H9 (cell line): ENCODE measurements around the gene PRKAG2. TPM values are rescaled to one million over a fixed set of nuclear protein-coding genes. Genes with fewer than 3 reads are reported as not detected.

Experiments used
- DNase-seq: peaks from one replicate; pipeline ENCODE4 v3.0.0-alpha.2; 2017
- H2AFZ ChIP-seq: one replicate; pipeline ENCODE4 v1.6.1; 2013; ENCODE audit warnings: mild to moderate bottlenecking, low read length, control low read depth, moderate library complexity
- H2AK5ac ChIP-seq: 2 replicates; pipeline ENCODE4 v1.6.1; 2013; ENCODE audit warnings: low read length, control low read depth, mixed read lengths; ENCODE audit not compliant: insufficient read length
- H2BK120ac ChIP-seq: one replicate; pipeline ENCODE4 v1.6.1; 2013; ENCODE audit warnings: low read depth, mild to moderate bottlenecking, low read length, control low read depth, inconsistent platforms; ENCODE audit not compliant: poor library complexity, severe bottlenecking
- H2BK12ac ChIP-seq: 2 replicates; pipeline ENCODE4 v1.6.1; 2013; ENCODE audit warnings: low read length, control low read depth, mixed read lengths, low read depth; ENCODE audit not compliant: insufficient read length
- H2BK15ac ChIP-seq: 2 replicates; pipeline ENCODE4 v1.6.1; 2013; ENCODE audit warnings: low read depth, low read length, control low read depth
- H2BK20ac ChIP-seq: one replicate; pipeline ENCODE4 v1.6.1; 2013; ENCODE audit warnings: low read depth, mild to moderate bottlenecking, low read length, control low read depth, inconsistent platforms; ENCODE audit not compliant: poor library complexity, severe bottlenecking
- H2BK5ac ChIP-seq: 2 replicates; pipeline ENCODE4 v1.6.1; 2013; ENCODE audit warnings: low read length, control low read depth, mixed read lengths; ENCODE audit not compliant: insufficient read length
- H3K14ac ChIP-seq: 2 replicates; pipeline ENCODE4 v1.6.1; 2013; ENCODE audit warnings: low read length, control low read depth; ENCODE audit not compliant: insufficient read depth
- H3K18ac ChIP-seq: 2 replicates; pipeline ENCODE4 v1.6.1; 2013; ENCODE audit warnings: low read depth, mild to moderate bottlenecking, mixed read lengths, low read length, control low read depth; ENCODE audit not compliant: insufficient read length
- H3K23ac ChIP-seq: 2 replicates; pipeline ENCODE4 v1.6.1; 2013; ENCODE audit warnings: low read length, control low read depth, mixed read lengths, low read depth; ENCODE audit not compliant: insufficient read length
- H3K23me2 ChIP-seq: 2 replicates; pipeline ENCODE4 v1.6.1; 2013; ENCODE audit warnings: low read depth, mild to moderate bottlenecking, mixed read lengths, low read length, control low read depth; ENCODE audit not compliant: insufficient read length, poor library complexity, severe bottlenecking
- H3K27ac ChIP-seq: 2 replicates; pipeline ENCODE4 v1.5.1; 2013; ENCODE audit warnings: low read length, control low read depth, mixed read lengths, low read depth; ENCODE audit not compliant: insufficient read length
- H3K27me3 ChIP-seq: 2 replicates; pipeline ENCODE4 v1.6.1; 2013; ENCODE audit warnings: low read length, control low read depth, inconsistent platforms; ENCODE audit not compliant: insufficient read depth
- H3K4ac ChIP-seq: 2 replicates; pipeline ENCODE4 v1.6.1; 2013; ENCODE audit warnings: low read depth, mild to moderate bottlenecking, control low read depth, inconsistent platforms, low read length, moderate library complexity
- H3K4me1 ChIP-seq: 2 replicates; pipeline ENCODE4 v1.6.1; 2013; ENCODE audit warnings: low read length, control low read depth, inconsistent platforms; ENCODE audit not compliant: insufficient read depth
- H3K4me2 ChIP-seq: 2 replicates; pipeline ENCODE4 v1.6.1; 2013; ENCODE audit warnings: low read length, control low read depth, mixed read lengths; ENCODE audit not compliant: insufficient read length, insufficient read depth
- H3K56ac ChIP-seq: 2 replicates; pipeline ENCODE4 v1.6.1; 2013; ENCODE audit warnings: low read depth, mild to moderate bottlenecking, mixed read lengths, low read length, control low read depth; ENCODE audit not compliant: insufficient read length
- H3K79me1 ChIP-seq: 2 replicates; pipeline ENCODE4 v1.6.1; 2013; ENCODE audit warnings: low read depth, mild to moderate bottlenecking, moderate library complexity, low read length, control low read depth, inconsistent platforms; ENCODE audit not compliant: insufficient read depth, poor library complexity, severe bottlenecking
- H3K79me2 ChIP-seq: 2 replicates; pipeline ENCODE4 v1.6.1; 2013; ENCODE audit warnings: low read length, control low read depth, inconsistent platforms; ENCODE audit not compliant: insufficient read depth
- H3K9ac ChIP-seq: 2 replicates; pipeline ENCODE4 v1.6.1; 2013; ENCODE audit warnings: low read length, control low read depth, mixed read lengths; ENCODE audit not compliant: insufficient read length; ENCODE audit errors: extremely low read depth
- H3K9me3 ChIP-seq: one replicate; pipeline ENCODE4 v1.6.1; 2013; ENCODE audit warnings: low read depth, low read length, inconsistent platforms; ENCODE audit not compliant: control insufficient read depth
- H3T11ph ChIP-seq: one replicate; pipeline ENCODE4 v1.6.1; 2013; ENCODE audit warnings: mild to moderate bottlenecking, low read length, control low read depth, inconsistent platforms
- H4K20me1 ChIP-seq: one replicate; pipeline ENCODE4 v1.6.1; 2013; ENCODE audit not compliant: control insufficient read depth, insufficient read length, insufficient read depth
- H4K5ac ChIP-seq: 2 replicates; pipeline ENCODE4 v1.6.1; 2013; ENCODE audit warnings: low read depth, mild to moderate bottlenecking, mixed read lengths, low read length, control low read depth; ENCODE audit not compliant: insufficient read length
- H4K8ac ChIP-seq: replicated peaks from 2 replicates; pipeline ENCODE4 v1.6.1; 2013; ENCODE audit warnings: low read length, control low read depth, mixed read lengths, low read depth; ENCODE audit not compliant: insufficient read length
- H4K91ac ChIP-seq: 2 replicates; pipeline ENCODE4 v1.6.1; 2013; ENCODE audit warnings: low read depth, mild to moderate bottlenecking, moderate library complexity, mixed read lengths, low read length, control low read depth; ENCODE audit not compliant: insufficient read length
- H3K27ac Mint-ChIP-seq, 3 experiments: 2 replicates in 2 of 3; 3 replicates in 1 of 3; pipeline ENCODE4 v1.8.0; 2020 to 2021; ENCODE audit warnings: mixed read lengths in 3 of 3, mild to moderate bottlenecking in 1 of 3, moderate library complexity in 1 of 3
- H3K27me3 Mint-ChIP-seq: 2 replicates; pipeline ENCODE4 v1.8.0; 2021; ENCODE audit warnings: low read depth, mild to moderate bottlenecking, moderate library complexity, mixed read lengths
- H3K36me3 Mint-ChIP-seq, 3 experiments: 2 replicates in 2 of 3; 3 replicates in 1 of 3; pipeline ENCODE4 v1.8.0; 2020 to 2021; ENCODE audit warnings: low read depth in 3 of 3, mixed read lengths in 3 of 3; ENCODE audit not compliant: insufficient read depth in 1 of 3
- H3K4me1 Mint-ChIP-seq, 2 experiments: 2 replicates each; pipeline ENCODE4 v1.8.0; 2020; ENCODE audit warnings: mixed read lengths in 2 of 2
- H3K4me3 Mint-ChIP-seq, 2 experiments: 2 replicates in 1 of 2; 3 replicates in 1 of 2; pipeline ENCODE4 v1.8.0; 2020 to 2021; ENCODE audit warnings: mild to moderate bottlenecking in 2 of 2, mixed read lengths in 2 of 2, moderate library complexity in 1 of 2
- H3K9me3 Mint-ChIP-seq, 2 experiments: 2 replicates in 1 of 2; 3 replicates in 1 of 2; pipeline ENCODE4 v1.8.0; 2020; ENCODE audit warnings: mild to moderate bottlenecking in 2 of 2, mixed read lengths in 2 of 2, moderate library complexity in 1 of 2
- WGBS: extraction: QIAGEN DNeasy Blood & Tissue Kit; methylation state at CpG from one replicate; pipeline ENCODE4 v1.1.7; 2013; ENCODE audit warnings: missing lambda C conversion rate, low lambda C conversion rate, mixed read lengths; ENCODE audit not compliant: insufficient read length; ENCODE audit errors: extremely low coverage; 5-methylcytosine and 5-hydroxymethylcytosine counted together
- total RNA-seq: library from RNA; stranded (reverse); gene quantifications from 2 replicates; pipeline ENCODE4 v1.2.1, GENCODE V29; 2021
- TF ChIP-seq, protein P1 (sequence below): fragments of 200-600 bp; sonication (generic); conservative IDR thresholded peaks from 3 replicates; pipeline ENCODE4 v1.8.0; 2021; ENCODE audit warnings: antibody characterized with exemption, mild to moderate bottlenecking

The PRKAG2 gene
- total RNA-seq, 1 experiment from 2014 or later = 11.8 TPM

DNA sequence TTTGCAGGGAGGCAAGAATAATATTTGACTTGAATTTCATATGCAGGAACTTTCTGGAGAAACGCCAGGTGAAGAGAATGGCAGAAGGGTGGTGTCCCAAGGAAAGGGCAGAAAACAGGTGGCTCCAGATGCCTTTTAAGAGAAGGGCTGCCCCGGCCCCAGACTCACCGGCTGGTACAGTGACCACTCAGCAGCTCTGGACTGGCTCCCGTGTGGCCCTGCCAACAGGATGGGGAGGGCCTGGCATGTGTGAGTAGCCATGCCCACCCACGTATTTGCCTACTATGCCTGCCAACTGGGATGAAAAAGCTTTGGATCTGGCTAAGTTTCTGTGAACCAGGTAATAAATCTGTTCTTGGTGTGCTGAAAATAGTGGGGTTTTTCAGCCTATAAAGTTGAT lies 159.5 kb downstream of the PRKAG2 start:
- Mint-ChIP-seq H3K4me3 (no peak overlapping the region), H3K36me3 (no peaks in the 10 kb centered on the region), H3K27me3 (peaks cover 18% of the 10 kb centered on the region), H3K27ac (no peak overlapping the region; a peak in 1 of 7 replicates), H3K4me1 (peaks cover 4% of the 10 kb centered on the region in 2 experiments; a peak in 2 of 4 replicates), H3K9me3 (peaks cover 0 to 8% of the 10 kb centered on the region in 2 experiments; a peak in 1 of 5 replicates)
- no peak overlapping the region for H4K91ac ChIP-seq
- H3T11ph ChIP-seq = no peak overlapping the region
- H3K4ac ChIP-seq = no peak overlapping the region
- H2BK120ac ChIP-seq = no peak overlapping the region
- WGBS = no CpG with 5 or more reads among the region's 5 CpGs
- no peak overlapping the region for H3K27ac ChIP-seq
- H2BK12ac ChIP-seq = no peak overlapping the region
- no peak overlapping the region for H4K8ac ChIP-seq
- H4K20me1 ChIP-seq = no peaks in the 10 kb centered on the region
- H2AK5ac ChIP-seq = no peak overlapping the region
- no peak overlapping the region for H2BK5ac ChIP-seq
- no peak overlapping the region for H3K14ac ChIP-seq
- H3K4me1 ChIP-seq = no peaks in the 10 kb centered on the region
- H3K18ac ChIP-seq = no peak overlapping the region
- no peak overlapping the region for H2AFZ ChIP-seq
- no peak overlapping the region for H2BK15ac ChIP-seq
- H3K4me2 ChIP-seq = no peak overlapping the region
- H3K23me2 ChIP-seq = no peaks in the 10 kb centered on the region
- TF ChIP-seq, protein P1, sequence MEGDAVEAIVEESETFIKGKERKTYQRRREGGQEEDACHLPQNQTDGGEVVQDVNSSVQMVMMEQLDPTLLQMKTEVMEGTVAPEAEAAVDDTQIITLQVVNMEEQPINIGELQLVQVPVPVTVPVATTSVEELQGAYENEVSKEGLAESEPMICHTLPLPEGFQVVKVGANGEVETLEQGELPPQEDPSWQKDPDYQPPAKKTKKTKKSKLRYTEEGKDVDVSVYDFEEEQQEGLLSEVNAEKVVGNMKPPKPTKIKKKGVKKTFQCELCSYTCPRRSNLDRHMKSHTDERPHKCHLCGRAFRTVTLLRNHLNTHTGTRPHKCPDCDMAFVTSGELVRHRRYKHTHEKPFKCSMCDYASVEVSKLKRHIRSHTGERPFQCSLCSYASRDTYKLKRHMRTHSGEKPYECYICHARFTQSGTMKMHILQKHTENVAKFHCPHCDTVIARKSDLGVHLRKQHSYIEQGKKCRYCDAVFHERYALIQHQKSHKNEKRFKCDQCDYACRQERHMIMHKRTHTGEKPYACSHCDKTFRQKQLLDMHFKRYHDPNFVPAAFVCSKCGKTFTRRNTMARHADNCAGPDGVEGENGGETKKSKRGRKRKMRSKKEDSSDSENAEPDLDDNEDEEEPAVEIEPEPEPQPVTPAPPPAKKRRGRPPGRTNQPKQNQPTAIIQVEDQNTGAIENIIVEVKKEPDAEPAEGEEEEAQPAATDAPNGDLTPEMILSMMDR = no peak
- no peak overlapping the region for H4K5ac ChIP-seq
- H3K27me3 ChIP-seq = no peaks in the 10 kb centered on the region
- H3K9me3 ChIP-seq = no peaks in the 10 kb centered on the region
- H3K79me1 ChIP-seq = no peaks in the 10 kb centered on the region
- no peak overlapping the region for H3K56ac ChIP-seq
- no peak overlapping the region for H3K23ac ChIP-seq
- H3K9ac ChIP-seq = no peak overlapping the region
- no peak overlapping the region for H2BK20ac ChIP-seq
- no peaks in the 10 kb centered on the region for H3K79me2 ChIP-seq
- no peak for DNase-seq
